Lung (tissue), 12 donors: ENCODE results near the gene ALS2CL. TPM values are rescaled to one million over a fixed set of nuclear protein-coding genes. Genes with fewer than 3 reads are reported as not detected.

Experiments used
- ATAC-seq: fragments of 200-7000 bp; cut with Tn5 transposase; one replicate; pipeline ENCODE4 v1.9.1; 2020; ENCODE audit warnings: moderate number of reproducible peaks; ENCODE audit not compliant: insufficient read depth, low FRiP score
- DNase-seq, 3 donors: peaks; one replicate each; pipeline ENCODE4 v3.0.0-alpha.2; 2013 to 2017
- H3K27ac ChIP-seq, 2 donors: one replicate each; pipeline ENCODE4 v1.5.1; 2013; ENCODE audit warnings: mild to moderate bottlenecking in 2 of 2, moderate library complexity in 2 of 2, control low read depth in 1 of 2, inconsistent platforms in 1 of 2, low read depth in 1 of 2, low read length in 1 of 2
- H3K27me3 ChIP-seq, 3 donors: one replicate each; pipeline ENCODE4 v1.5.1; 2013; ENCODE audit warnings: low read length in 2 of 3; ENCODE audit not compliant: control insufficient read depth in 3 of 3, insufficient read depth in 3 of 3
- H3K36me3 ChIP-seq, 4 donors: one replicate each; pipeline ENCODE4 v1.5.1; 2013; ENCODE audit warnings: low read length in 4 of 4, mild to moderate bottlenecking in 1 of 4, moderate library complexity in 1 of 4; ENCODE audit not compliant: control insufficient read depth in 4 of 4, insufficient read depth in 4 of 4
- H3K4me1 ChIP-seq, 5 donors: one replicate each; pipeline ENCODE4 v1.5.1; 2013; ENCODE audit warnings: low read length in 5 of 5, mild to moderate bottlenecking in 2 of 5, moderate library complexity in 1 of 5; ENCODE audit not compliant: control insufficient read depth in 5 of 5, insufficient read depth in 5 of 5
- H3K4me3 ChIP-seq: one replicate; pipeline ENCODE4 v1.5.1; 2013; ENCODE audit warnings: mild to moderate bottlenecking, control low read depth, moderate library complexity
- H3K9ac ChIP-seq, 2 donors: one replicate each; pipeline ENCODE4 v1.5.1; 2013; ENCODE audit warnings: low read length in 2 of 2, control low read depth in 1 of 2; ENCODE audit not compliant: insufficient read depth in 1 of 2
- H3K9me3 ChIP-seq, 4 donors: one replicate each; pipeline ENCODE4 v1.5.1; 2013; ENCODE audit warnings: low read length in 3 of 4, mild to moderate bottlenecking in 1 of 4, moderate library complexity in 1 of 4; ENCODE audit not compliant: control insufficient read depth in 4 of 4, insufficient read depth in 3 of 4
- CTCF ChIP-seq: IDR thresholded peaks from 2 replicates; pipeline ENCODE4 v1.5.1; 2012; ENCODE audit warnings: mild to moderate bottlenecking; ENCODE audit errors: control extremely low read depth, extremely low read depth
- WGBS, 2 donors: extraction: QIAGEN DNeasy Blood & Tissue Kit; methylation state at CpG; one replicate each; pipeline ENCODE4 v1.1.7; 2013; 5-methylcytosine and 5-hydroxymethylcytosine counted together
- polyA plus RNA-seq, 2 donors: library from polyadenylated mRNA; stranded (reverse); fragments of 200-250 nt; gene quantifications; one replicate each; pipeline ENCODE4 v1.2.1, GENCODE V29; 2013
- total RNA-seq, 2 donors: library from RNA; depleted of rRNA in 1 of 2; stranded (reverse); fragments of >200 nt in 1 of 2; gene quantifications; one replicate each; pipeline ENCODE4 v1.2.1, GENCODE V29; 2014 to 2021
- donor health status: control.
- donor health status: control.
- donor health status: Bipolar disorder and iron deficiency.
- donor health status: healthy.
- donor health status: DM: yes; HTN: yes; CAD: no.

ALS2CL gene
- total and polyA plus RNA-seq, 4 donors, result 23.6 to 58.5 (median 48.9) TPM

- peaks cover 0 to 57% (median 0%) of the 10 kb centered on the region in 4 donors for H3K36me3 ChIP-seq
These were observed 10.5 kb downstream of the ALS2CL start for GRCh38 chr3:46682974-46683373.

DNA sequence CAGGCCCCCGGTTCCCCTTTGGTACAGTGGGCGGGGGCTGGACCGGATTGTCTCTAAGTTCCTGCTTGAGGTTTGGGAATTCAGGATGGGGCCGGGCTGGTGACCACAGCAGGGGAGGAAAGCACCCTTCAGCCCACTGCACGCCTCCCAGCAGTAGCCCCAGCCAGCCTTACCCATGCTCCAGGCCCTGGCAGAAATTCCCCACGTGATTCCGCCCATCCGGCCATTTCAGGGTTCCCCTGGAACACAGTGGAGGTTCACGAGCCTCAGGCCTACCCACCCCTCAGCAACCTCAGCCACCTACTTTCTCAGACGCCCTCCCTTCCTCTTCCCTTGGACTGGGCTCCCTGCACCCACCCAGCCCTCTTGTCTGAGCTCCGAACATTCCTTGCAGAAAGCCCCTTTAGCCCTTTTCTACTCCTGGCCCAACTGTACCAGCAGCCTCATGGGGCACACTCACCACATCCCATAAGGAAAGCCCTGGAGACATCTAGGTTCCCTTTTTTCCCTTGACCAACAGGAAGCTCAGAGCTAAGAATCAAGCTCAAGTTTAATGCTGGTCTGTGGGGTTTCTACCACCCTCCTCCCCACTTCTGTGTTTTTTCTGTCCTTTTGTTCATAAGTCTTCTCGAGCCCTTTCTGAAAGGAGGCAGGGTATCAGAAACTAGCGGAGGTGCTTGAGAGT is 11.5 kb downstream of the ALS2CL start:
- H3K4me1 ChIP-seq, result peaks cover 0 to 4% (median 0%) of the 10 kb centered on the region in 5 donors
- H3K27me3 ChIP-seq, result no peaks in the 10 kb centered on the region
- DNase-seq (no peak), ATAC-seq (no peak)
- H3K4me3 ChIP-seq, result no peak overlapping the region
- H3K9me3 ChIP-seq, result no peaks in the 10 kb centered on the region
- H3K27ac ChIP-seq, result no peak overlapping the region
- H3K36me3 ChIP-seq, result peaks cover 0 to 59% (median 0%) of the 10 kb centered on the region in 4 donors
- no peak overlapping the region for H3K9ac ChIP-seq
- WGBS, 2 donors, result 57 to 78% methylated on average over 13 of the region's 13 CpGs
- no peak for TF ChIP-seq CTCF

More at GRCh38 chr3:46682974-46683373, 10.5 kb downstream of the ALS2CL start:
- 91 to 93% methylated on average over 11 of the region's 11 CpGs for WGBS, 2 donors
- no peaks in the 10 kb centered on the region for H3K27me3 ChIP-seq
- no peaks in the 10 kb centered on the region for H3K4me1 ChIP-seq
- ATAC-seq (no peak), DNase-seq (no peak)
- no peaks in the 10 kb centered on the region for H3K9me3 ChIP-seq
- no peak overlapping the region for H3K4me3 ChIP-seq
- no peak overlapping the region for H3K27ac ChIP-seq
- no peak for TF ChIP-seq CTCF
- H3K9ac ChIP-seq, result no peak overlapping the region

- ATAC-seq (no peak), DNase-seq (no peak)
- WGBS, 2 donors, result 89 to 96% methylated on average over 10 of the region's 10 CpGs
- Histone ChIP-seq H3K27ac (no peak overlapping the region), H3K9ac (no peak overlapping the region), H3K27me3 (no peaks in the 10 kb centered on the region), H3K36me3 (peaks cover 0 to 53% (median 0%) of the 10 kb centered on the region in 4 donors), H3K4me3 (no peak overlapping the region), H3K9me3 (no peaks in the 10 kb centered on the region), H3K4me1 (peaks cover 0 to 5% (median 0%) of the 10 kb centered on the region in 5 donors)
- no peak for TF ChIP-seq CTCF
These were observed 12.1 kb downstream of the ALS2CL start for GRCh38 chr3:46681387-46681786.
